PFSK-1 (cell line): ENCODE results near the gene CLEC4F.

Source experiments
- POLR2AphosphoS5 ChIP-seq: IDR thresholded peaks from 2 replicates; pipeline ENCODE4 v1.6.1; 2012; ENCODE audit warnings: low read depth, mild to moderate bottlenecking, control low read depth, low read length, moderate library complexity
- REST ChIP-seq, 2 experiments: IDR thresholded peaks; 2 replicates each; pipeline versions ENCODE4 v1.6.1 to v1.8.0; 2011 to 2012; ENCODE audit warnings: low read depth in 2 of 2, low read length in 2 of 2, control low read depth in 1 of 2, inconsistent platforms in 1 of 2, mild to moderate bottlenecking in 1 of 2, moderate library complexity in 1 of 2; ENCODE audit not compliant: insufficient read depth in 1 of 2
- SIN3A ChIP-seq: IDR thresholded peaks from 2 replicates; pipeline ENCODE4 v1.6.1; 2012; ENCODE audit warnings: mild to moderate bottlenecking, low read length, moderate library complexity, borderline replicate concordance; ENCODE audit not compliant: insufficient read depth
- TAF1 ChIP-seq: IDR thresholded peaks from 2 replicates; pipeline ENCODE4 v1.6.1; 2012; ENCODE audit warnings: low read length, control low read depth, borderline replicate concordance; ENCODE audit not compliant: insufficient read depth

- TF ChIP-seq TAF1: no peak
- TF ChIP-seq REST (IDR thresholded peaks at IDR 0.05; ENCODE audit: insufficient read depth in 1 of 2, low read depth in 2 of 2, low read length in 2 of 2): no peak
- TF ChIP-seq POLR2AphosphoS5: no peak
- no peak for TF ChIP-seq SIN3A
Measured at GRCh38 chr2:70823249-70823648, 2.9 kb upstream of the CLEC4F start.
